Measurements from ENCODE around the gene TTC8. TPM values are rescaled to one million over a fixed set of nuclear protein-coding genes. Genes with fewer than 3 reads are reported as not detected.
"Not testable (repeated sequence)": the region's sequence is repeated elsewhere in the genome, so short reads cannot be mapped to it uniquely, and the experiment has no call there.

Gene TTC8
- total RNA-seq (1 to 10 TPM; 1.4 to 1.5 TPM), polyA plus RNA-seq (1 to 10 TPM; 1.2 to 1.5 TPM)

- ChIA-PET POLR2A (ENCODE audit: partially characterized antibody) (interaction anchor here (0.7 to 2.2 kb wide), 5 partner anchors 12 to 1131 kb away, joined by 3 to 28 read pairs (median 3); partner anchors contain the start of genes EML5, GALC and TDP1), CTCF (ENCODE audit: partially characterized antibody) (interaction anchor here (0.9 to 1.8 kb wide), 2 partner anchors 32 to 33 kb away, joined by 3 to 6 read pairs; partner anchors contain the start of gene EML5)
- intact Hi-C loops (cut with micrococcal nuclease): loop anchor here (1.0 to 10.0 kb wide), 4 partner anchors 32 to 1506 kb away; partner anchors contain the start of genes EFCAB11, EML5, NRDE2 and TDP1
- no peaks in the 10 kb centered on the region for H3K9me3 Mint-ChIP-seq
- H3K9me3 ChIP-seq (ENCODE audit: control insufficient read depth in 1 of 2, low read length in 2 of 2): no peaks in the 10 kb centered on the region
- H3K27ac ChIP-seq (ENCODE audit: low read depth, low read length): peak within 1 kb of the TSS; percentile 66
- peaks cover 5 to 14% (median 11%) of the 10 kb centered on the region in 4 donors for H3K4me1 Mint-ChIP-seq
- peak; percentile 88 to 92 (median 90) for DNase-seq
- H3K4me1 ChIP-seq (ENCODE audit: insufficient read depth, low read length): peaks cover 11% of the 10 kb centered on the region
- peak within 1 kb of the TSS; percentile 86 to 95 (median 90) for H3K4me3 Mint-ChIP-seq
- H3K36me3 Mint-ChIP-seq: peaks cover 0 to 1% of the 10 kb centered on the region in 2 donors
- H3K27ac Mint-ChIP-seq: peak within 1 kb of the TSS; percentile 97 to 100 (median 99)
- H3K4me3 ChIP-seq (ENCODE audit: low read length in 2 of 2): peak within 1 kb of the TSS; percentile 60 to 67
- H3K36me3 ChIP-seq (ENCODE audit: insufficient read depth, low read length): no peaks in the 10 kb centered on the region
- no peaks in the 10 kb centered on the region for H3K27me3 ChIP-seq (ENCODE audit: insufficient read depth, low read length)
- peaks cover 0 to 8% of the 10 kb centered on the region in 2 donors for H3K27me3 Mint-ChIP-seq
Observed at GRCh38 chr14:88824314-88825077, at the start of gene TTC8. TTC8 (plus strand) TSS chr14:88824651; CDS start chr14:88824708, 57 bp downstream.

GRCh38 chr14:88775532-88775931 is 48.9 kb upstream of the TTC8 start:
- peaks cover 0 to 3% (median under 1%) of the 10 kb centered on the region in 8 donors for H3K9me3 Mint-ChIP-seq
- peaks cover 1 to 7% of the 10 kb centered on the region in 2 donors for H3K36me3 Mint-ChIP-seq
- intact Hi-C loops (cut with micrococcal nuclease): no loop called here
- DNase-seq: no peak
- POLR2A ChIA-PET (ENCODE audit: partially characterized antibody): no interaction called here
- Histone ChIP-seq H3K4me3 (ENCODE audit: low read length in 2 of 2) (no peak overlapping the region), H3K36me3 (ENCODE audit: insufficient read depth, low read length) (no peaks in the 10 kb centered on the region), H3K4me1 (ENCODE audit: insufficient read depth, low read length) (no peaks in the 10 kb centered on the region), H3K9me3 (ENCODE audit: control insufficient read depth in 1 of 2, low read length in 2 of 2) (no peaks in the 10 kb centered on the region), H3K27ac (ENCODE audit: low read depth, low read length) (no peak overlapping the region), H3K27me3 (ENCODE audit: insufficient read depth, low read length) (no peaks in the 10 kb centered on the region)
- H3K27me3 Mint-ChIP-seq: no peaks in the 10 kb centered on the region
- CTCF ChIA-PET (ENCODE audit: partially characterized antibody): no interaction called here
- no peak overlapping the region for H3K27ac Mint-ChIP-seq
- no peaks in the 10 kb centered on the region for H3K4me1 Mint-ChIP-seq
- H3K4me3 Mint-ChIP-seq: no peak overlapping the region

GRCh38 chr14:88785911-88786310 is 38.5 kb upstream of the TTC8 start:
- H3K27me3 ChIP-seq (ENCODE audit: insufficient read depth, low read length): no peaks in the 10 kb centered on the region
- Mint-ChIP-seq H3K4me1 (peaks cover 8 to 12% (median 9%) of the 10 kb centered on the region in 4 donors), H3K9me3 (peaks cover 3 to 33% (median 18%) of the 10 kb centered on the region in 8 donors), H3K4me3 (no peak overlapping the region), H3K27ac (peak overlapping the region in 1 of 7 donors; percentile 61), H3K27me3 (peaks cover 2 to 5% of the 10 kb centered on the region in 2 donors), H3K36me3 (peaks cover 3 to 11% of the 10 kb centered on the region in 2 donors)
- POLR2A ChIA-PET (ENCODE audit: partially characterized antibody): no interaction called here
- no peaks in the 10 kb centered on the region for H3K36me3 ChIP-seq (ENCODE audit: insufficient read depth, low read length)
- CTCF ChIA-PET (ENCODE audit: partially characterized antibody): no interaction called here
- intact Hi-C loops (cut with micrococcal nuclease): no loop called here
- H3K9me3 ChIP-seq (ENCODE audit: control insufficient read depth in 1 of 2, low read length in 2 of 2): no peaks in the 10 kb centered on the region
- H3K27ac ChIP-seq (ENCODE audit: low read depth, low read length): no peak overlapping the region
- no peak for DNase-seq
- peaks cover 5% of the 10 kb centered on the region for H3K4me1 ChIP-seq (ENCODE audit: insufficient read depth, low read length)
- H3K4me3 ChIP-seq (ENCODE audit: low read length in 2 of 2): no peak overlapping the region

- H3K9me3 Mint-ChIP-seq: peaks cover 3 to 31% (median 16%) of the 10 kb centered on the region in 8 donors
- no peaks in the 10 kb centered on the region for H3K36me3 ChIP-seq (ENCODE audit: insufficient read depth, low read length)
- H3K4me3 ChIP-seq (ENCODE audit: low read length in 2 of 2): no peak overlapping the region
- H3K27me3 Mint-ChIP-seq: peaks cover 2 to 7% of the 10 kb centered on the region in 2 donors
- intact Hi-C loops (cut with micrococcal nuclease): no loop called here
- peaks cover 13% of the 10 kb centered on the region for H3K4me1 ChIP-seq (ENCODE audit: insufficient read depth, low read length)
- DNase-seq: no peak
- no peak overlapping the region for H3K27ac ChIP-seq (ENCODE audit: low read depth, low read length)
- no peaks in the 10 kb centered on the region for H3K9me3 ChIP-seq (ENCODE audit: control insufficient read depth in 1 of 2, low read length in 2 of 2)
- no peaks in the 10 kb centered on the region for H3K27me3 ChIP-seq (ENCODE audit: insufficient read depth, low read length)
- peaks cover 13 to 19% (median 15%) of the 10 kb centered on the region in 4 donors for H3K4me1 Mint-ChIP-seq
- H3K27ac Mint-ChIP-seq: no peak overlapping the region
- peaks cover 5 to 10% of the 10 kb centered on the region in 2 donors for H3K36me3 Mint-ChIP-seq
- CTCF ChIA-PET (ENCODE audit: partially characterized antibody): no interaction called here
- no peak overlapping the region for H3K4me3 Mint-ChIP-seq
- POLR2A ChIA-PET (ENCODE audit: partially characterized antibody): no interaction called here
Observed at GRCh38 chr14:88786715-88787114, 37.7 kb upstream of the TTC8 start.

- DNase-seq; H3K9me3 Mint-ChIP-seq; H3K36me3 ChIP-seq (ENCODE audit: insufficient read depth, low read length); H3K9me3 ChIP-seq (ENCODE audit: control insufficient read depth in 1 of 2, low read length in 2 of 2); H3K27ac Mint-ChIP-seq; CTCF ChIA-PET (ENCODE audit: partially characterized antibody); H3K4me3 ChIP-seq (ENCODE audit: low read length in 2 of 2); intact Hi-C loops (cut with micrococcal nuclease); POLR2A ChIA-PET (ENCODE audit: partially characterized antibody); H3K27me3 ChIP-seq (ENCODE audit: insufficient read depth, low read length); H3K27me3 Mint-ChIP-seq; H3K4me3 Mint-ChIP-seq; H3K36me3 Mint-ChIP-seq; H3K27ac ChIP-seq (ENCODE audit: low read depth, low read length): not testable (repeated sequence)
- H3K4me1 Mint-ChIP-seq: peaks cover 12 to 23% (median 14%) of the 10 kb centered on the region in 4 donors
- H3K4me1 ChIP-seq (ENCODE audit: insufficient read depth, low read length): peaks cover 22% of the 10 kb centered on the region
Observed at GRCh38 chr14:88789573-88789972, 34.9 kb upstream of the TTC8 start.

GRCh38 chr14:88790501-88791251 is 33.8 kb upstream of the TTC8 start:
- Histone ChIP-seq H3K4me1 (ENCODE audit: insufficient read depth, low read length) (peaks cover 22% of the 10 kb centered on the region), H3K36me3 (ENCODE audit: insufficient read depth, low read length) (no peaks in the 10 kb centered on the region), H3K27me3 (ENCODE audit: insufficient read depth, low read length) (no peaks in the 10 kb centered on the region), H3K4me3 (ENCODE audit: low read length in 2 of 2) (no peak overlapping the region), H3K9me3 (ENCODE audit: control insufficient read depth in 1 of 2, low read length in 2 of 2) (no peaks in the 10 kb centered on the region), H3K27ac (ENCODE audit: low read depth, low read length) (no peak overlapping the region)
- DNase-seq: no peak
- peaks cover 2 to 5% of the 10 kb centered on the region in 2 donors for H3K27me3 Mint-ChIP-seq
- H3K4me1 Mint-ChIP-seq: peaks cover 11 to 23% (median 13%) of the 10 kb centered on the region in 4 donors
- CTCF ChIA-PET (ENCODE audit: partially characterized antibody): no interaction called here
- peak overlapping the region; percentile 87 to 93 (median 92) for H3K4me3 Mint-ChIP-seq
- peaks cover 0 to 2% (median 0%) of the 10 kb centered on the region in 8 donors for H3K9me3 Mint-ChIP-seq
- peaks cover 0 to 4% of the 10 kb centered on the region in 2 donors for H3K36me3 Mint-ChIP-seq
- POLR2A ChIA-PET (ENCODE audit: partially characterized antibody): interaction anchor here (3.7 kb wide), 1 partner anchor 34 kb away, joined by 28 read pairs; the partner anchor contains the start of gene TTC8
- peak overlapping the region in 3 of 7 donors; percentile 26 to 88 (median 44) for H3K27ac Mint-ChIP-seq
- intact Hi-C loops (cut with micrococcal nuclease): loop anchor here (5.0 to 10.0 kb wide), 2 partner anchors 228 to 1164 kb away; partner anchors contain the start of genes EFCAB11, TDP1 and ZC3H14

Measured in CD4-positive, alpha-beta memory T cell (primary cell).